Effector CD8-positive, alpha-beta T cell (primary cell): Measurements from ENCODE around the gene FOXC2.

Experiments used
- DNase-seq: peaks from one replicate; lab custom pipeline; 2025; lab: John Stamatoyannopoulos, UW

Gene FOXC2

DNA sequence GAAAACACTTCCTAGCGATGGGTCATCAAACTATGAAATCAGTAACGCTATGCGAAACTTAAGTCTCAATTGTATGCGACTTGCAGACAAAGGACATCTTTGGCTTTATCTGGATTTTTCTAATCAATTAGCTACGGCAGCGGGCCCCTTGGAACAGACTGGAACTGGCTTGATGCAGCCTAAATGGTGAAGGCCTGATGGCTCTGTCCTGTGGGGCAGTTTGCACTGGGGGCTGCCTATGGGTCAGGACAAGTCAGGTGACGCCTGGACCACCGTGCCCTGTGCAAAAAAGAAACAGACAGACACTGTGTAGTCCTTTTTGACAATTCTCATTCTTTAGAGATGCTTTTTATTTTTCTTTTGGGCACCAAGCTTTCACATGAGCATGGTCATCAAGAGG is 33.6 kb upstream of the FOXC2 start:
- DNase-seq = no peak

DNA sequence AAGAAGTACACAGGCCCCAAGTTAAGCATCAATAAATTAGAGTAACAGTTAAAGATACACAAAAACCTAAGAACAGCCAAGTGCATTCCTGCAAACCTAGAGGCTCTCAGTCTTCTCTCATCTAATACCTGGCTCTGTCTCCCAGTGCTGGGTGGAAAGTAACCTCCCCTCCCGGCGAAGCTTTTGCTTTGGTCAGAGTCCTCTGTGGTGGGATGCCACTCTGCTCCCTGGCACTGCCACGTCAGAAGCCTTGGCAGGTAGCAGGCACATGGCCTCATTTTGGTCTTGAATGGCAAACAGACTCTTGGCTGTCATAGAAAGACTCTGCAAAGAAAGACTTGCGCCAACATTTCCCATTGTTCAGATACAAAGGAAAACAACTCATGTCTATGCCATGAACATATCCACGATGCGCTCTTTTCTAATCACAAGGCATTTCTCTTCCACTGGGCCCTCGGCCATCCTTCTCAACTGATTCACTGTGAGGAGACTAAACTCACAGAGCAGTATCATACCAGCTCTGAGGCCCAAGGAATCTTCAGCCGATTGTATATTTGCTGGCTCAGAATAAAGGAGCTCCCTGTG is 32.8 kb upstream of the FOXC2 start:
- no peak for DNase-seq

DNA sequence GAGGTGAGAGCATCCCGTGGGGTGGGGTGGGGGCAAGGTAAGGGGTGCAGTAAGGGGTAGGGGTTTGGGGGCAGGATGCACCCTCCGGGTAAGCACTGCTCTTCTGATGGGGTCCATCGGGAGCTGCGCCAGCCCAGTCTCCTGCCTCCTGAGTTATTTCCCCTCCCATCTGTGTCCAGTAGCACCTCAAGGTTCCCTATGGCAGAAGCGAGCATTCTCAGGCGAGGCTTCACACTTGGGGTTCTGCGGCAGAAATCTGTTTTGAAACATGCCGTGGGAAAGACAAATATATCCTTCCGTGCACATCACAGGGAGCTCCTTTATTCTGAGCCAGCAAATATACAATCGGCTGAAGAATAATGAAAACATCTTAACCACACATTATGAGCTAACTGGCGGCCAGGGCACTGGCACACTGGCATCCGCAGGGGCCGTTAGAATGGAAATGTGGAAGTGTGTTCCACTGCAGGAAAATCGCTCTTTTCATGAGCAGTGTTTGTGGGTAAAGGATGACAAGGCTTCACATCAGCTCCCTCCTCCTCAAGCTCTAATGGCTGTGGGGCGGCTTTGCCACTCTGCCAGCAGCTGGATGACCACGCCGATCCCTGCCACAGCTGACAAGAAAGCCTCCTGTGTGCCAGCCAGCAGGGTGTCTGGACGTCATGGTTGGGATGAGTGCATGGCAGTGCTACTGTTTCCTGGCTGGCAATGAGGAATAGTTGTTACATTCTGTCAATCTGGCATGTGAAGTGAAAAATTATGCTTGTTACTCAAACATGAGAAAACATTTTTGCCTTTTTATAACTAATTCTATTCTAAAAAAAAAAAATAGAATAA is 31.6 kb upstream of the FOXC2 start:
- no peak for DNase-seq

DNA sequence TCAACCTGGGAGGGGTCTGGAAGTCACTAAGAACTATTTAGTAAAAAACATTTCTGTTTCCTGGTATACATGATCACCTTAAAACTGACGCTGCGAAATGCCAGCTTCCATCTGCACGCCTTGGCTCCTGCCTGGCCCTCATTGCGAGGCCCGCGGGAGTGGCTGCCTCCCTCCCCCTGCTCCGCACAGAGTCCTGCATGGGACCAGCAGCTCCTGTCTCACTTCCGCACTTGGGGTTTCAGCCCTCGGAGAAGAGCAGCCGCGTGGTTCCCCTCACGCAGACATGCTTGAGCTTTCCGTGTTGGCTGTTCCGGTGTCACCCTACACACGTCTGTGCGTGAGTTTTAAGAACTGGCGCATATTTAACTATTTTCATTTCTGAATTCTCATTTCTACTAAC is 30.0 kb upstream of the FOXC2 start:
- DNase-seq = no peak

DNA sequence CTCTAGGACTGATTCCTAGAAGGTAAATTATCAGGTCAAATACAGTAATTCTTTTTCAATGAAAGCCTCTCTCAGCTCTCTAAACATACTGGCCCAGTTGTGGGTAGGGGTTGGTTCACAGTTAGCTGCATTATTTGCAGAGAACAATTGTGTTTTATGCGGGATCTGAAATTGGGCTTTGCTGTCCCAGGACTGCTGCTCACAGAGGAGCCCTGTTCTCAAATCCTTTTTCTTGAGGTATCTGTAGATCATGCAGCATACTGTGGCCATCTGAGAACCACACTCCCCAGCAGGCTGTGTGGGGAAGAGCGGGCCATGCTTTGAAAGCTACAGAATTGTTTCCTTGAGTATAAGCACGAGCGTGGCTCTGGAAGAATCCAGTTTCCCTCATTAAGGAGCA is 29.1 kb upstream of the FOXC2 start:
- DNase-seq = no peak

DNA sequence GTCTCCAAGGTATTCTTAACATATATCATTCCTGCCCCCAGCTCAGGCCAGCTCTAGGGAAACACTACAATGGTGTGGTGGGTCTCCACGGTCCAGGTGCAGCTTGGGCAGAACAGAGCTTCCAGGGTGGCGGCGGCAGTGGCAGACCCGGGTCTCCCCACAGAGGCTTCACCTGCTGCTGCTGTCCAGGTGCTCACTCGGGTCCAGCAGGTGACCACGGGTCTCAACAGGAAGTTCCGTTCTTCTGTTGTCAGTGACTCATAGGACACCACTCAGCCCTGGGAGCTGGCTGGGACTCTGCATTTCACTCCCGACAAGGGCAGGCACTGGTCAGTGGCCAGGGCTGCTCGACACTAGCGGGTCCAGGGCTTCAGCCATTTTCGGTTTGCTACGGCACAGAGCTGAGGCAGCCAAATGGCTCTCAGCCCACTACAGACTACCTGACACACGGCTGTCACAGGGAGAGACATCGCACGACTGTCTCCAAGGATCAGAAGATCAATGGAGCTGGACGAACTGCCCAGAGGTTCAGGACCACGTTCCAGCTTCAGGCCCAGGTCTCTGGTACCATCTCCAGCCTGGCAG is 28.3 kb upstream of the FOXC2 start:
- DNase-seq = no peak

DNA sequence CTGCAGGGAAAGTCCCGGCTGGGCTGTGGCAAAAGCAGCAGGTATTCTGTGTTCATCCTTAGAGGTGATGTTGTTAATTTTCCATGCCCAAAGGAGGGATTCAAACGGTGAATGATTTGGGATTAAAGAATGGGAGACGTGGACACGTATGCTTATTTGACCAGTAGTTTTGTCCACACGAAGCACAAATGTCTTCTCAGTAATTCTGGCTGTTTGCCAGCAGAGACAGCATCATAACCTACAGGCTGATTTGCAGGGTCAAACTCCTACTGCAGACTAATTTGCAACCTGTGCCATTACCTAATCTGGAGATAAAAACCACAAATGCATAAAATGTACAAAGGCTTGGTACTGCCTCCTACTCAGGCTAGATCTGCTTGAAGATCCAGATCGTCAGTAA is 25.7 kb upstream of the FOXC2 start:
- DNase-seq = no peak

DNA sequence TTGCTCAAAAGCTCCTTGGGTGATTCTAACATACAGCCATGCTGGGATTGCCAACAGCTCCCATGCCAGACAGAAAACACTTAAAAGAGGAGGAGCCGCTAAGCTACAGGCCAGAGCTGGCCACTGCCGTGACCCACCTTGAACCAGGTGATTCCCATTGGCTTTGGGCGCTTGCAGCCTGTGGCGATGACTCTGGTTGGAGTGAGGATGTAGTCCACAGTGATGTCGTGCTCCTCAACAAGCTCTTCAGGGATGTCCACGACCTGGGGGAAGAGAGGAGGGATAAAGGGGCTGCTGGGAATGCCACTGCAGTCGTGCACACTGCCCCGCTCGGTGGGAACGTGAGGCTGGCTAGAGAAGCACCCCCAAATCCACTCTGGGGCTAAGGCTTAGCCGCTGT is 25.1 kb upstream of the FOXC2 start:
- DNase-seq = no peak

DNA sequence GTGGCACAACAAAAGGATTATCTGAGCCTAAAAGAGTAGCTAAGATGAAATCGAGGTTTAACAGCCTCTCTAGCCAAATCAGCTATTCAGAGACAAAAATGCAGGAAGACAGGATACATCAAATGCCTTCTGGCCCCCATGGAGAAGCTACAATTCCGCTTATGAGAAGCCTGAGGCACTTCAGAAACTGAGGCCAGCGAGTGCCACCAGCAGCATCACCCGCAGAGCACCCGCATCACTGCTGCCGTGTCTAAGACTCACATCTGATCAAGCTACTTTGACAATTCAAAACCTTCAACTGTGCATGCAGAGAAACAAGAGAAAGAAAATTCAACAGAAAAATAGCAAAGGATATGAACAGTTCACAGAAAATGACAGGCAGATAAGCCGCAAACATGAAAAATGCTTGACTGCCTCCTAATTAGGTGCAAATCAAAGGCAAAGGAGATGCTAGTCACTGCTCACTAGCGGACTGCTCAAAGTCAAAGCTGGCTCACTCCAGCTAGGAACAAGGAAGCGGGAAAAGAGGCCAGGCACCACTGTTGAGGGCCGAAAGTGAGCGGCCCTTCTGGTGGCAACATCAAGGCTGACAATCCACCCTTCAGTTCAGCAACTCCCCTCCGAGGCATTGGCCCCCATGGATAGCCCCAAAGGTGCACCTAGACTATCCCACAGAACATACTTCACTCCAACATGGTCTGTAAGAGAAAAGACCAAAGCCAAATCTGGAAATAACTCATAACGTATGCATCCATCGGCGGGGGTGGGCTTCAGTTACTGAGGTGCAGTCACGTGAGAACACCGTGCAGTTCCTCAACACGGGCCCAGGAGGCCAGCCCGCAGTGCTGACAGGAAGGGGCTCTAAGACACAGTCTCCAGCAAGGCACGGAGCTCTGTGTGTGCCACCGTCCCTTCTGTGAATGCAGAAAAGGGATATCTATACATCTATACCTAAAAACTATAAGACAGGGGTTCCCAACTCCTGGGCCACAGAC is 23.6 kb upstream of the FOXC2 start:
- DNase-seq = no peak

DNA sequence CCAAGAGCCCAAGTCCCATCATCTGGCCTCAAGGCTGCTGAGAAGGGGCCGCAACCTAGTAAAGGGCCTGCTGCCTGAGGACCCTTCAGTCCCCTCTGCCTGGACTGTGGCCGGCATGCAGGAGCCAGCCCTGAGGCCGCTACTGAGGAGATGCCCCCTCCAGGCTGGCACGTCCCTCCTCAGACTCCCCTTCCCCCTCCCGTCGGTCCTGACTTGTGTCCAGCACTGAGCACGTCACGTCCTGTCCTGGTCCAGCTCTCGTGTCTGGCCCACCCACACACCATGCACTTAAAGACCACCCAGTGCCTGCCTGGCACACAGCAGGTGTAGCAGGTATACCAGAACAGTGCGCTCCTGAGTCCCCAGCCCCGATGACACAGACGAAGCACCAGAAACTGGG is 21.1 kb upstream of the FOXC2 start:
- no peak for DNase-seq

DNA sequence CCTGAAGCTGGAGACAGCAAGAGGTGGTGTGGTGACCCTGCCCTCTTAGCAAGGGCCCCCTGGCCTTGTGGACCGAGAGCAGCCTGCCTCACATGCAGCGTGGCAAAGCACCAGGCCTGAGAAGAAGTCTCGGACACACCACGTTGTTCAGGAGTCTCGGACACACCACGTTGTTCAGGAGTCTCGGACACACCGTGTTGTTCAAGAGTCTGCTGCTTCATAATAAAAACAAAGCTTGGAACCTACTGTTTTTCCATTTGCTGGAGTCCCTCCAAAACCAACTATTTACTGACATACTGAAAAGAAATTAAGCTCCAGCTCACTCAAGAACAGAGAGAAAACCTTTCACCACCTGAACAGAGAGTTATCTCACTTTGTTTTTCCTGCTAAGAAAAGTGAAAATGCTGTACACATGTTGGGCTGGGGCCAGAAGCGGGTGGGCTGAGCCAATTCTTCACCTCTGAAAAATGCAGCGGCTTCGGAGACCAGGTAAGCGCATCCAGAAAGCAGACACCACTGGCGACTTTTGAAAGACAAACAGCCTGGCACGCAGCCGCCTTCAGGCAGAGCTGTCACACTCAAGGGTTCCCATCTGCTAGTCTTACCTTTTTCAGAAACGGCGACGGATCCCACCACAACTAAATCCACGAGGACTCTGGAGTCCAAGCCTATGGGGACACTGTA is 20.5 kb upstream of the FOXC2 start:
- no peak for DNase-seq

DNA sequence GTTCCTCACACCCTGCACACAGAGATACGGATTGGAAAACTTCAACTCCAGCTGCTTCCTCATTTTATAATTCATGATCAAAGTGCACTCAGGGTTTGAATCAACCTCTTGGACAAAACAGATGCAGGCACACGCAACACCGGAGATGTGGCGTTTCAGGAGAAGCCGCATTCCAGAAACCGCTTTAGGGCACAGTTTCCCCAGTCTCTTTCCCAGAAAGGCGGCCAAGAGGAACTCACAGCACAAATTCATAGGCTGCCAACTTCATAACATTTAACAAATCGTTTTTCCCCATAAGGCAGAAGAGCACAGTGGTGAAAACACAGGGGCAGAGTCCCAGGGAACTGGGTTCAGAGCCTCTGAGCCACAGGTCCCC is 20.0 kb upstream of the FOXC2 start:
- DNase-seq = no peak

DNA sequence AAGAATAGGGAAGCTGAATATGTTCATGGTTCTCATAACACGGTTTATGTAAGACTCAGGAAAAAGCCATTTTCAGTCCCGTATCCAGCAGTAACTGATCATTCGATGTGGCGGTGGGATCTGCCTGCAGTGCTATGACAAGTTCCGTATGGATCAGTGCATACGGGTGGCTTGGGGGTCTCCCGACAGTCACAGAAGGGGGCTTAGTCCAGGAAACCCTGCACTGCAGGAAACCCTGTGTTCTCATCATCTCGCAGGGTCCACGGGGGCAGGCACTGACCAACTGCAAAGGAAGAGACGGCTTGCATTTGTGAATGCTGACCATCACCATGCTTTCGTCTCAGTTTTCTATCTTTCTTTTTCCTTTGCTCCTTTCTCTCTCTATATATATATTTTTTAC is 19.3 kb upstream of the FOXC2 start:
- DNase-seq = no peak

DNA sequence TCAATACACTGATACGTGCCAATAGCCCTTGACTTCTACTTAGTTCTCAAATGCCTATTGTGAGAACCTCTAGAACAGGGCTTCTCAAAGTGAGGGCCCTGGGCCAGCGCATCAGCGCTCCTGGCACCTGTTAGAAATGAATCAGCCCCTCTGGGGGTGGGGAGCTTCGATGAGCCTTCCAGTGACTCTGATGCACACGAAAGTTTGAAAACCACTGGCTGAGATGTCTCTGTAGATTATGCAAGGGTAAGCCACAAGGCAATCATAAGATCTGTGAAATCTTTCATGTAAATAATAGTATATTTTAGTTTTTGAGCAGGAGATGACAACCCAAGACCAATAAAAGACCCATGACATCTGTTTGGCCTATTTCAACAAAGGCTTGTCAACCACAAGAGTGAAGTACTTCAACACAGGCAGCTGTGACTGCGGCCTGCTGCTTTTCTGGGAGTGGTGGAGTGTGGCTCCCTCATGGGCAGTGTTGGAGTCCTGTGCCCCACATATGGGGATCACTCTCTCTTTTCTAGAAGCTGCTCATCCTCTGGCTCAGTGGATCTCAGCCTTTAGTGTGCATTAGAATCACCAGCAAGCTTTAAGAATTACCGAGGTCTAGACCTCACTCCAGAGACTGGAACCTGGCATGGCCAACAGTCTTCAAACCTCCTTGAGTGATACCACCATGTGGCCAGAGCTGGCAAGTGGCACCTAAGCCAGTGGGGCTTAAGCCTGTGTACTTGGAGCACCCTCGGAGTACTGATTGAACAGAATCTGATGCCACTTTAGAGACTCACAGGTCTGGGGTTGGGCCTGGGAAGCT is 17.3 kb upstream of the FOXC2 start:
- DNase-seq = no peak

DNA sequence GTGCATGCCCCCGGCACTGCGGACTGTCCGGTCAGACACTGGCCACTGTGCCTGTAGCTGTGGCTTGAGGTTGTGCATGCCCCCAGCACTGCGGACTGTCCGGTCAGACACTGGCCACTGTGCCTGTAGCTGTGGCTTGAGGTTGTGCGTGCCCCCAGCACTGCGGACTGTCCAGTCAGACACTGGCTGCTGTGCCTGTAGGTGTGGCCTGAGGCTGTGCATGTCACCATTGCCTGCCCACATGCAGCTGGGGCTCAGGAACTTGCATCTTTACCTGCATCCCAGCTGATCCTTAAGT is 16.8 kb upstream of the FOXC2 start:
- DNase-seq = no peak

DNA sequence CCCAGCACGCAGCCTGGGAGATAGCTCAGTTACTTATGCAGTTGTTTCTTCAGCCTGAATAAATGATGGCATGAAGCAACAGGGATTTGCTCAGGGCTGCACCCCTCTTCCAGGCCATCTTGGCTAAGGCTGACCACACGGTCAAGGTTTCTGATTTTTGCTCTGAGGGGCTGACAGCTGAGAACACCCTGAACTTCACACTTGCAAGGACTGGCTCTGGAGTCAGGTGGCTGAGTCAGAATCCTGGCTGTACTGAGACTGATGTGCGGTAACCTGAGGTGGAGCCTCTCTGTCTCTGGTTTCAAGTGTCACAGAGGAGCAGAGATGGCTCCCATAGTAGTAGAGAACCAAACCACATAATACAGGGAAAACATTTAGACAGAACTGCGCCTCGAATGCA is 16.3 kb upstream of the FOXC2 start:
- no peak for DNase-seq

DNA sequence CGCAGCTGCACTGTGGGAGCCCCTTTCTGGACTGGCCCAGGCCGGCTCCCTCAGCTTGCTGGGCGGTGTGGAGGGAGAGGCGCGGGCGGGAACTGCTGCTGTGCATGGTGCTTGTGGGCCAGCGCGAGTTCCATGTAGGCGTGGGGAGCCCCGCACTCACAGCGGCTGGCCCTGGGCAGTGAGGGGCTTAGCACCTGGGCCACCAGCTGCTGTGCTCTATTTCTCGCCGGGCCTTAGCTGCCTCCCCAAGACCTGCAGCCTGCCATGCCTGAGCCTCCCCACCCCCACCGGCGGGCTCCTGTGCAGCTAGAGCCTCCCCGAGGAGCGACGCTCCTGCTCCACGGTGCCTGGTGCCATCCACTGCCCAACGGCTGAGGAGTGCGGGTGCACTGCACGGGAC is 13.3 kb upstream of the FOXC2 start:
- no peak for DNase-seq

DNA sequence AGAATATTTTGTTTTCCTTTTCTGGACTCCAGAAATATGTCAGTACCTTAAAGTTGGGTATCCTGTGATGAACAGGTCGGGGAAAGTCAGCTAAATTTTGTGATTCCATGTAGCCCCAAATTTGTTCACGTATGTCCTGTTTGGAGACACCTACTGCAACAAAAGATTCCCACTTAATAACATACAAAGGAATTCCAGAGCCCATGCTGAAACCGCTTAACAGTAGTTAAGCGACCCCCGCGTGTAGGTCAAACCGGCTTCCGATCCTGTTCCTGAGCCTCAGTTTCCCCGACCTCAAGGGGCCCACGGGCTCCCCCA is 12.1 kb upstream of the FOXC2 start:
- DNase-seq = no peak

DNA sequence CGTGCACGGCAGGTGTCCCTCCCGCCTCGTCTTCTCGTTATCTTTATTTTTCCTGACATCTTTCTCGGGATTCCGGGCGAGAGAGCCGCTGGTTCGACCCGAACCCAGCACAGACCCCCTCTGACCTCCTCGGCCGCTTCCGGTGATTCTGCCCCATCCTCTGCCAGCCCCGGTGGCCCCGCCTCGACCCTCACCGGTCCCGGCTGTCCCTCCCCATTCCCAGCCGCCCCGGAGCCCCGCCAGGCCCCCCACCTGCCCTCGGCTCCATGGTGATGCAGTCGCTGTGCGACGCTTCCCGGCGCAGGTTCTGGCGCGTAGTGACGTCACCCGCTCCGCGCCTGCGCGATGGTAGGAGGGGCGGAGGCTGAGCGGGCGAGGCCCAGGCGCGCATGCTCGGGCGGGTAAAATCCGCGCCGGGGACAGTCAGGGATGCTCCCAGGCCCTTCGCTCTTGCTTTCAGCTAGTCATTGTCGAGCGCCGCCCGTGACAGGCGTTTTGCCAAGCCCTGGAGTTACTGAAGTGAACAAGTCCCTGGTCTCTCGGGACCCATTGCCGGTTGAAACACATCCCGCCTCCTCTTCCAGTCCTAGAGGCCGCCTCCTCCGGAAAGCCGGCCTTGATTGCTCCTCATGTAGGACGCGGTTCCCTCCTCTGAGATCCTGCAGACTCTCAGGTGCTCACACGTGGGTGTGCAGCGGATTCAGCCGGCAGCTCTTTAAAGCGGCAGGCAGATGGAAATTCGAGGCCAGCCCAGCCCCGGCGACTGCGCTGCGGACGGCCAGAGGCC is 11.5 kb upstream of the FOXC2 start, which contains the start of gene MTHFSD:
Gene MTHFSD (minus strand): TSS at position 319 of the 787 bp plus-strand sequence. CDS start 51 bp downstream, at position 268.
- DNase-seq = peak; percentile 95

DNA sequence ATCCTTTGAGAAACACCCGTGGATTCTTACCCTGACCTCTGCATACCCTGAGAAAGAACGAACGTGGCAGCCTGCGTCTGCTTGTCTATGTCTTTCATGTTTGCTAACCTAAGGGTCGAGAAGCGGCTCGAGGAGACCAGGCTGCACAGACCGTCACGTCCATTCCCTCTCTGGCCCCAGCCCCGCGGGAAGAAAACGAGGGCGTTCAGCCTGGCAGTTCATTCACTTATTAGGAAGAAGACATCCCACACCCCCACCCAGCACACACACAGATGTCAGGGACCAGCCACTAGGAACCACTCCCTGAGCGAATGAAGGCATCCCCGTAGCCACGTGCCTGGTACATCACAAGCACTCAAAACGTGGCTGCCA is 10.9 kb upstream of the FOXC2 start:
- no peak for DNase-seq
